GM12873 (cell line): ENCODE data around the gene SEC14L1.

ENCODE experiments used
- TF ChIP-seq, protein P1 (sequence below): IDR thresholded peaks from 2 replicates; pipeline ENCODE4 v1.5.1; 2012; ENCODE audit warnings: low read depth, mild to moderate bottlenecking, moderate library complexity, low read length, control low read depth; ENCODE audit not compliant: insufficient read depth; ENCODE audit errors: missing control alignments

SEC14L1 gene

DNA sequence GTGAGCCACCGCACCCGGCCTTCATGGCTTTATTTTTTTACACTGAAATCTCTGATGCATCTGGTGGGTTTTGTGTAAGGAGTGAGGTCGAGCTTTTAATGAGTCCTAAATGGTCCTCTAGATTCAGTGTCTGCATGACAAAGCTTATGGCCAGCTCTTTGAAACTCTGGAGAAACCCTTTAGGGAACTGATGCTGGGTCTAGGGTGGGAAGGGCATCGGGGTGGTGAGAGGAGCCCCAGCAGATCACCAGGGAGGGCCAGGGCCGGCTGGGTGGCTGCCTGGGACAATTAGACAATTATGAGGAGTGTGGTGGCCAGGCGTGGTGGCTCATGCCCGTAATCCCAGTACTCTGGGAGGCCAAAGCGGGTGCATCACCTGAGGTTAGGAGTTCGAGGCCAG is 93.9 kb downstream of the SEC14L1 start:
- TF ChIP-seq, protein P1, sequence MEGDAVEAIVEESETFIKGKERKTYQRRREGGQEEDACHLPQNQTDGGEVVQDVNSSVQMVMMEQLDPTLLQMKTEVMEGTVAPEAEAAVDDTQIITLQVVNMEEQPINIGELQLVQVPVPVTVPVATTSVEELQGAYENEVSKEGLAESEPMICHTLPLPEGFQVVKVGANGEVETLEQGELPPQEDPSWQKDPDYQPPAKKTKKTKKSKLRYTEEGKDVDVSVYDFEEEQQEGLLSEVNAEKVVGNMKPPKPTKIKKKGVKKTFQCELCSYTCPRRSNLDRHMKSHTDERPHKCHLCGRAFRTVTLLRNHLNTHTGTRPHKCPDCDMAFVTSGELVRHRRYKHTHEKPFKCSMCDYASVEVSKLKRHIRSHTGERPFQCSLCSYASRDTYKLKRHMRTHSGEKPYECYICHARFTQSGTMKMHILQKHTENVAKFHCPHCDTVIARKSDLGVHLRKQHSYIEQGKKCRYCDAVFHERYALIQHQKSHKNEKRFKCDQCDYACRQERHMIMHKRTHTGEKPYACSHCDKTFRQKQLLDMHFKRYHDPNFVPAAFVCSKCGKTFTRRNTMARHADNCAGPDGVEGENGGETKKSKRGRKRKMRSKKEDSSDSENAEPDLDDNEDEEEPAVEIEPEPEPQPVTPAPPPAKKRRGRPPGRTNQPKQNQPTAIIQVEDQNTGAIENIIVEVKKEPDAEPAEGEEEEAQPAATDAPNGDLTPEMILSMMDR, result no peak

DNA sequence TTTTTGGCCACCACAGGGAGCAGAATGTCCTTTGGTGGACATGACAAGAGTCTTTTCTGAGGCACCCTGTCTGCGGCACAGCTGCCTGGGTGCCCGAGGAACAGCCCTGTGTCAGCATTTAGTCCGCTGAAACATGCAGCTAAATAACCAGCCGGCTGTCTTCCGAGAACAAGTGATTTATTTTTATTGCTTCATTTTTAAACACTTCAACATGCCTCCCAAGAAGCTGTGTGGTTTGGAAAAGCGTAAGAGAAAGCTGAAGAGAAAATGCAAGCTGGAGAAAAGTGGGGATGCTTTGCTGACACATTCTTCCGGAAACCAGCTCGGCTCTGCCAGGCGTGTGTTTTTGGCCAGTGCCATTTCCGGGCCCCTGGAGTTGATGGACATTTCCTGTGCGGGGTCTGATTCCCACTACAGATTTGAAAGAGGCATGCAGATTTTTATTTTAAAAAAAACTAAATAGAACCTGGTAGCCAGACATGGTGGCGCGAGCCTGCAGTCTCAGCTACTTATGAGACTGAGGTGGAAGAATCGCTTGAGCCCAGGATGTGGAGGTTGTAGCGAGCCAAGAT is 94.7 kb downstream of the SEC14L1 start:
- TF ChIP-seq, protein P1, result no peak

DNA sequence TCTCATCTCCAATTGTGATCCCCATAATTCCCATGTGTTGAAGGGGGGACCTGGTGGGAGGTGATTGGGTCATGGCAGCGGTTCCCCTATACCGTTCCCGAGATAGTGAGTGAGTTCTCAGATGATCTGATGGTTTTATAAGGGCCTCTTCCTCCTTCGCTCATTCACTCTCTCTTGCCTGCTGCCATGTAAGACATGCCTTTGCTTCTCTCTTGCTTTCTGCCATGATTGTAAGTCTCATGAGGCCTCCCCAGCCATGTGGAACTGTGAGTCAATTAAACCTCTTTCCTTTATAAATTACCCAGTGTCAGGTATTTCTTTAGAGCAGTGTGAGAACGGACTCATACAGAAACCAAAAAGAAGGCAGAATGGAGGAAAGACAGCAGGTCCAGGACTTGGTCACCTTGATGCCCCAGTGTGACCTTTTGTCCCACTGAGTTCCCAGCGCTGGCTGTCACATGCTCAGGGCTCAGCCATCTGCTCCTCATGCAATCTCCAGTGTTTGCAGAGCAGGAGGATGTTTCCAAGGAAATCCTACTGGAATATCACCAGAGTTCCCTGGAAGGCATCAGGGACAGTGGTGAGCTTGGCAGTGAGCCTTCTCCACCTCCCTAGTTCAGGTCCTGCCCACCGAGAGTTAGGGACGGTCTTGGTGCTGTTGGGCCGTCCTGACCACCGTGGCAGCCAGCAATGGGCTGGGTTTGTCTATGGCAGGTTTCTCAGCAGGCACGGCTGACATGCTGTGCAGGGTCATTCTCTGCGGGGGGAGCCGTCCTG is 96.7 kb downstream of the SEC14L1 start:
- TF ChIP-seq, protein P1, result no peak

DNA sequence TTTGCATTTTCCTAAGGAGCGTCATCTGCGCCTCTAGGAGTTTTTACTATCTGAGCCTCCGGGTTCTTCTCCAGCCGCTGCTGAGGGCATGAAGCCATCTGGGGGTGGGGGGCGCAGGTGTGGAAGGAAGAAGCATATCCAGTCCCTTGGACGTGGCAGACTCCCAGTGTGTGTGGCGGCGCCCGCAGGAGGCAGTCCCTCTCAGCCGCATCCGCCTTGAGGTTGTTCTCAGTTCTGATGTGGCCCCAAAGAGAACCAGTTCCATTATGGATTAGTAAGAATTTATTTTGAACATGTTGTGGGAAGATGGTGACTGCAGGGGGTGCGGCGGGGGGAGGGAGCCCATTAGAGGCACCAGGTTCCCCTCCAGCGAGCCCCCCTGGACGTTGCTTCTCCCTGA is 100.2 kb downstream of the SEC14L1 start:
- TF ChIP-seq, protein P1, result no peak

DNA sequence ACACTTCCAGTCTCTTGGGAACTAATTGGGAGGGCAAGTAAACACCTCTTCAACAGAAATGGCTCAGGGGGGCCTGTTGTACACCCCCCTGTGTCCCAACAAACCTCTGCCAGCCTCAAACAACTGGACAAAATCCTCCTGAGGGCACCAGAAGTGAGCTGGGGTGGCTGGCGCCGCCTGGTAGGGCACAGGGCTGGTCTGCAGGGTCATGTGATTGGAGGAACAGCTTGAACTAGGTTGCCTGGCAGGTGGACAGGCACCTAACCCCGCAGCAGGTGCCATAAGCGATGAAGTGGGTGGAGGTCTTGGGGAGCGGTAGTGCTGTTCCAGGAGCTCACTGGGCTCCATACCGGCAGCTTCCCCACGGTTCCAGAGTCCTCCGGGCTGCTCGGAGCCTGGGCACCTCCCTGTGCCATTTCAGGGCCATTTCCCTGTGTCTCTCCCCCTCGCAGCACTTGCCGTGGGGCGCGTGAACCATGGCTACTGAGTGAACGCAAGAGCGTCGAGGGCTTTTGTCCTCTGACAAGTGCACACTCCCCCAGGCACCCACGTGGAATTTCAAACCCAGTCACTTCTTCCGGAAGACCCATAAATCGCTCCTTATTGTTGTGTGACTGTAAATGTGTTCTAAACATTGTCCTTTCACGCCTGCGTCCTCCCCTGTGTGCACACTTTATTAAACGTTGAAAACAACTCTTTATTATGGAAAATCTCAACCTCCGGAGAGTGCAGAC is 101.5 kb downstream of the SEC14L1 start:
- TF ChIP-seq, protein P1, result no peak

DNA sequence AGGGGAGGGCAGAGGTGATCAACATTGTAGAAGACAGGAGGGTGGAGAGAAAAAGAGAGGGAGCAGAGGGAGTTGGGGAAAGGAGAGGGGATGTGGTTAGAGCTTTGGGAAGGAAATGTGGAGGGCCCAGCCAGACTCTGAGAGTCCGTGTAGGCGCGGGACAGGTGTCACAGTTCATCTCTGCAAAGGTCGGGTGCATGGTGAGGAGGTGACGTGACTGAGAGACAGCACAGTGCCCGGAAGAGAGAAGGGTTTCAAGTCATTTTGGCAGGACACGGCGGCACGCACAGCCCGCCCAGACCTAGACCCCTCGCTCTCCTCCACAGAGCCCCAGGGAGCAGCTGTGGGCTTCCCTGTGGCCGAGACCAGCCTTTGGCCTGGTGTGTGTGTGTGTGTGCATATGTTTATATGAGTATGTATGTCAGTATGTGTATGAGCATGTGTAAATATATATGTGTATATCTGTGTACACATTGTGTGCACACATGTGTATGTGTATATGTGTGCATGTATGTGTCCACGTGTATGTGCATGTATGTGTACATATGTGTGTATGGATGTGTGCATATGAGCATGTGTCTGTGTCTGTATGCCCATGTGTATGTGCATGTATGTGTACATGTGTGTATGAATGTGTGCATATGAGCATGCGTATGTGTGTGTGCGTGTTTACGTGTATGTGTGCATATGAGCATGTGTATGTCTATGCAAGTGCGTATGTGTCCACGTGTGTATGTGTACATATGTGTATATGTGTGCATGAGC is 104.6 kb downstream of the SEC14L1 start:
- TF ChIP-seq, protein P1, result no peak
